Peyer's patch (tissue), 4 donors: ENCODE measurements around the gene LMBRD2.

Experiments
- POLR2A ChIP-seq, 2 donors: fragments of 450-650 bp; IDR thresholded peaks; one replicate each; pipeline ENCODE4 v1.5.1; 2017; ENCODE audit warnings: antibody characterized with exemption in 2 of 2, mild to moderate bottlenecking in 2 of 2, moderate library complexity in 2 of 2
- TF ChIP-seq, protein P1 (sequence below), 6 experiments: fragments of 450-650 bp in 4 of 6; fragments of 200-600 bp in 2 of 6; sonication (generic) in 1 of 6; IDR thresholded peaks; one replicate each; pipeline ENCODE4 v1.5.1; 2017 to 2019; ENCODE audit warnings: antibody characterized with exemption in 6 of 6, mild to moderate bottlenecking in 3 of 6, moderate library complexity in 1 of 6

GRCh38 chr5:36178524-36178890 is 26.8 kb upstream of the LMBRD2 start:
- TF ChIP-seq, protein P1, sequence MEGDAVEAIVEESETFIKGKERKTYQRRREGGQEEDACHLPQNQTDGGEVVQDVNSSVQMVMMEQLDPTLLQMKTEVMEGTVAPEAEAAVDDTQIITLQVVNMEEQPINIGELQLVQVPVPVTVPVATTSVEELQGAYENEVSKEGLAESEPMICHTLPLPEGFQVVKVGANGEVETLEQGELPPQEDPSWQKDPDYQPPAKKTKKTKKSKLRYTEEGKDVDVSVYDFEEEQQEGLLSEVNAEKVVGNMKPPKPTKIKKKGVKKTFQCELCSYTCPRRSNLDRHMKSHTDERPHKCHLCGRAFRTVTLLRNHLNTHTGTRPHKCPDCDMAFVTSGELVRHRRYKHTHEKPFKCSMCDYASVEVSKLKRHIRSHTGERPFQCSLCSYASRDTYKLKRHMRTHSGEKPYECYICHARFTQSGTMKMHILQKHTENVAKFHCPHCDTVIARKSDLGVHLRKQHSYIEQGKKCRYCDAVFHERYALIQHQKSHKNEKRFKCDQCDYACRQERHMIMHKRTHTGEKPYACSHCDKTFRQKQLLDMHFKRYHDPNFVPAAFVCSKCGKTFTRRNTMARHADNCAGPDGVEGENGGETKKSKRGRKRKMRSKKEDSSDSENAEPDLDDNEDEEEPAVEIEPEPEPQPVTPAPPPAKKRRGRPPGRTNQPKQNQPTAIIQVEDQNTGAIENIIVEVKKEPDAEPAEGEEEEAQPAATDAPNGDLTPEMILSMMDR (IDR thresholded peaks at IDR 0.05) = no peak
- no peak for TF ChIP-seq POLR2A (IDR thresholded peaks at IDR 0.05)
